Astrocyte of the hippocampus (primary cell): ENCODE results near the gene CDK5RAP3.

Experiments
- DNase-seq: peaks from one replicate; pipeline ENCODE4 v3.0.0; 2011; ENCODE audit warnings: low read depth, low spot score

The CDK5RAP3 gene

GRCh38 chr17:47949197-47949759 lies 21.6 kb upstream of the CDK5RAP3 start:
- DNase-seq: peak; percentile 94

- no peak for DNase-seq
Observed at GRCh38 chr17:47949946-47950345, 21.0 kb upstream of the CDK5RAP3 start.

GRCh38 chr17:47950448-47950847 lies 20.5 kb upstream of the CDK5RAP3 start:
- DNase-seq: no peak

- no peak for DNase-seq
Observed at GRCh38 chr17:47952171-47953021, 18.5 kb upstream of the CDK5RAP3 start.

GRCh38 chr17:47953909-47954308 lies 17.0 kb upstream of the CDK5RAP3 start:
- DNase-seq: no peak

- DNase-seq: peak; percentile 26
Observed at GRCh38 chr17:47955497-47956461, 15.1 kb upstream of the CDK5RAP3 start.

- DNase-seq: peak; percentile 11
Observed at GRCh38 chr17:47956791-47957590, 13.9 kb upstream of the CDK5RAP3 start.

GRCh38 chr17:47957591-47958490 lies 13.1 kb upstream of the CDK5RAP3 start, which contains the start of gene PRR15L:
Gene PRR15L (minus strand): TSS chr17:47957883. CDS start chr17:47953234, 4,649 bp downstream.
- no peak for DNase-seq

- no peak for DNase-seq
Observed at GRCh38 chr17:47959825-47960655, 10.9 kb upstream of the CDK5RAP3 start.

- no peak for DNase-seq
Observed at GRCh38 chr17:47961406-47961805, 9.5 kb upstream of the CDK5RAP3 start.

- DNase-seq: no peak
Observed at GRCh38 chr17:47962901-47963300, 8.0 kb upstream of the CDK5RAP3 start.

- DNase-seq: no peak
Observed at GRCh38 chr17:47964856-47965255, 6.1 kb upstream of the CDK5RAP3 start.

- DNase-seq: no peak
Observed at GRCh38 chr17:47966079-47966519, 4.8 kb upstream of the CDK5RAP3 start.

- DNase-seq: peak; percentile 83
Observed at GRCh38 chr17:47967607-47968252, 3.2 kb upstream of the CDK5RAP3 start.

GRCh38 chr17:47968836-47969235 lies 2.1 kb upstream of the CDK5RAP3 start:
- DNase-seq: no peak

- no peak for DNase-seq
Observed at GRCh38 chr17:47969930-47970724, 786 bp upstream of the CDK5RAP3 start.

GRCh38 chr17:47973541-47973940 lies 2.6 kb downstream of the CDK5RAP3 start:
- no peak for DNase-seq
